Testis (tissue), 3 donors: ENCODE results near the gene GOLPH3L. TPM values are rescaled to one million over a fixed set of nuclear protein-coding genes. Genes with fewer than 3 reads are reported as not detected.
"Not testable (repeated sequence)": the region's sequence is repeated elsewhere in the genome, so short reads cannot be mapped to it uniquely, and the experiment has no call there.

Source experiments
- DNase-seq: peaks from one replicate; pipeline ENCODE4 v3.0.0-alpha.2; 2019
- H3K27ac ChIP-seq, 2 donors: fragments of 200-600 bp; sonication (generic); one replicate each; pipeline ENCODE4 v1.5.1; 2019
- H3K27me3 ChIP-seq: fragments of 200-600 bp; sonication (generic); one replicate; pipeline ENCODE4 v1.5.1; 2019
- H3K36me3 ChIP-seq: fragments of 200-600 bp; sonication (generic); one replicate; pipeline ENCODE4 v1.5.1; 2017; ENCODE audit warnings: low read depth; ENCODE audit errors: missing control alignments
- H3K4me1 ChIP-seq: fragments of 200-600 bp; sonication (generic); one replicate; pipeline ENCODE4 v1.5.1; 2019
- H3K4me3 ChIP-seq, 2 donors: fragments of 200-600 bp; sonication (generic); one replicate each; pipeline ENCODE4 v1.5.1; 2017 to 2019
- H3K9me3 ChIP-seq: fragments of 200-600 bp; sonication (generic); one replicate; pipeline ENCODE4 v1.5.1; 2017
- POLR2A ChIP-seq: fragments of 450-650 bp; IDR thresholded peaks from one replicate; pipeline ENCODE4 v1.6.1; 2017; ENCODE audit warnings: antibody characterized with exemption, mild to moderate bottlenecking, moderate library complexity
- WGBS, 2 donors: methylation state at CpG; one replicate each; pipeline ENCODE4 v1.1.5; 2018; 5-methylcytosine and 5-hydroxymethylcytosine counted together
- intact Hi-C: fragments of 100-400 bp; cut with DNase I; formaldehyde crosslinking; loops from one replicate; pipeline ENCODE4 v1.15.1; 2023; ENCODE audit warnings: low total_unique reads
- polyA plus RNA-seq: library from polyadenylated mRNA; stranded (reverse); fragments of 350-450 nt; fragmentation: Illumina TruSeq; extraction: RNeasy Lipid Tissue Mini Kit (QIAGEN cat#74804); gene quantifications from one replicate; pipeline ENCODE4 v1.2.3, GENCODE V29; 2014; ENCODE audit warnings: low read depth, low replicate concordance; ENCODE audit not compliant: insufficient read depth
- total RNA-seq, 2 donors: library from RNA; depleted of rRNA; stranded (reverse); fragments of >200 nt; gene quantifications; one replicate each; pipeline ENCODE4 v1.2.3, GENCODE V29; 2016
- TF ChIP-seq, protein P1 (sequence below), 3 experiments: fragments of 450-650 bp in 2 of 3; fragments of 200-600 bp in 1 of 3; sonication (generic) in 1 of 3; IDR thresholded peaks; one replicate each; pipeline ENCODE4 v1.5.1; 2016 to 2019; ENCODE audit warnings: antibody characterized with exemption in 3 of 3, mild to moderate bottlenecking in 2 of 3, moderate library complexity in 1 of 3

Gene GOLPH3L
- total and polyA plus RNA-seq, 3 donors from 2014 or later: 18.7 to 26.8 (median 19.9) TPM

GRCh38 chr1:150650193-150650592 is 46.8 kb downstream of the GOLPH3L start:
- intact Hi-C loops: no loop called here
- Histone ChIP-seq H3K4me3 (no peak overlapping the region), H3K27me3 (no peaks in the 10 kb centered on the region), H3K4me1 (no peaks in the 10 kb centered on the region), H3K9me3 (no peaks in the 10 kb centered on the region), H3K36me3 (no peaks in the 10 kb centered on the region), H3K27ac (no peak overlapping the region)
- no peak for DNase-seq
- WGBS, 2 donors: 40 to 67% methylated on average over 1 of the region's 1 CpG
- TF ChIP-seq, protein P1, sequence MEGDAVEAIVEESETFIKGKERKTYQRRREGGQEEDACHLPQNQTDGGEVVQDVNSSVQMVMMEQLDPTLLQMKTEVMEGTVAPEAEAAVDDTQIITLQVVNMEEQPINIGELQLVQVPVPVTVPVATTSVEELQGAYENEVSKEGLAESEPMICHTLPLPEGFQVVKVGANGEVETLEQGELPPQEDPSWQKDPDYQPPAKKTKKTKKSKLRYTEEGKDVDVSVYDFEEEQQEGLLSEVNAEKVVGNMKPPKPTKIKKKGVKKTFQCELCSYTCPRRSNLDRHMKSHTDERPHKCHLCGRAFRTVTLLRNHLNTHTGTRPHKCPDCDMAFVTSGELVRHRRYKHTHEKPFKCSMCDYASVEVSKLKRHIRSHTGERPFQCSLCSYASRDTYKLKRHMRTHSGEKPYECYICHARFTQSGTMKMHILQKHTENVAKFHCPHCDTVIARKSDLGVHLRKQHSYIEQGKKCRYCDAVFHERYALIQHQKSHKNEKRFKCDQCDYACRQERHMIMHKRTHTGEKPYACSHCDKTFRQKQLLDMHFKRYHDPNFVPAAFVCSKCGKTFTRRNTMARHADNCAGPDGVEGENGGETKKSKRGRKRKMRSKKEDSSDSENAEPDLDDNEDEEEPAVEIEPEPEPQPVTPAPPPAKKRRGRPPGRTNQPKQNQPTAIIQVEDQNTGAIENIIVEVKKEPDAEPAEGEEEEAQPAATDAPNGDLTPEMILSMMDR (IDR thresholded peaks at IDR 0.05): no peak
- no peak for TF ChIP-seq POLR2A

- intact Hi-C loops: no loop called here
- no peak overlapping the region for H3K27ac ChIP-seq
- WGBS, 2 donors: 76 to 94% methylated on average over 5 of the region's 5 CpGs
Observed at GRCh38 chr1:150649441-150650075, 47.4 kb downstream of the GOLPH3L start.

DNA sequence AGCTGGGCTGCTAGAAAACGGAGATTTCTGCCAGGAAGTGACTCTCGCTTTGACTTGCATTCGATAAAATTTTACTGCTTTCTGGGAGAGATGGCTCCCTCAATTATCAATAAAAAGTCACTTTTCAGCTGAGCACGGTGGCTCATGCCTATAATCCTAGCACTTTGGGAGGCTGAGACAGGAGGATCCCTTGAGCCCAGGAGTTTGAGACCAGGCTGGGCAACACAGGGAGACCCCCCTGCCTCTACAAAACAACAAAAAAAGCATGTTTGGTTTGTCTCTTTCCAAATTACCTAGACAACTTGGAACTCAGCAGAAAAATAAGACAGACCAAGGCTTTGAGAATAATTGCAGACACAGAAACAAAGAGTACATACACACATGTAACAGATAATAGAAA is 54.7 kb downstream of the GOLPH3L start:
- 73 to 80% methylated on average over 4 of the region's 4 CpGs for WGBS, 2 donors

More at GRCh38 chr1:150649441-150650075, 47.4 kb downstream of the GOLPH3L start:
- no peaks in the 10 kb centered on the region for H3K9me3 ChIP-seq
- H3K4me3 ChIP-seq: no peak overlapping the region
- H3K36me3 ChIP-seq: no peaks in the 10 kb centered on the region
- H3K27me3 ChIP-seq: no peaks in the 10 kb centered on the region
- TF ChIP-seq POLR2A: no peak
- TF ChIP-seq, protein P1 (IDR thresholded peaks at IDR 0.05): no peak
- no peaks in the 10 kb centered on the region for H3K4me1 ChIP-seq
- no peak for DNase-seq

DNA sequence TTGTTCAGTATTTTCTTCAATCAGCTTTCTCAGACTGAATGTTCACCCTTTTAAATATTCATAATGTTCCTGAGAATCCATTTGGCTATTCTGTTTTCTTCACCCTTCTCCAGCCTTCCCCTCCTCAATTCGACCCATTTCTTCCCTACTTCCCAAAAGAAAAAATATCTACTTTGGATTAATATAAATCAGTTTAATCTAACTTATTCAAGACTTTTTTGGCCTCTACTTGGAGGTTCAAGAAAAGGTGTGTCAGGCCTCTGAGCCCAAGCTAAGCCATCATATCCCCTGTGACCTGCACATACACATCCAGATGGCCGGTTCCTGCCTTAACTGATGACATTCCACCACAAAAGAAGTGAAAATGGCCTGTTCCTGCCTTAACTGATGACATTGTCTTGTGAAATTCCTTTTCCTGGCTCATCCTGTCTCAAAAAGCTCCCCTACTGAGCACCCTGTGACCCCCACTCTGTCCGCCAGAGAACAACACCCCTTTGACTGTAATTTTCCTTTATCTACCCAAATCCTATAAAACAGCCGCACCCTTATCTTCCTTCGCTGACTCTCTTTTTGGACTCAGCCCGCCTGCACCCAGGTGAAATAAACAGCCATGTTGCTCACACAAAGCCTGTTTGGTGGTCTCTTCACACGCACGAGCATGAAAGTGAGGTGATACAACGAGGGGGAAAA is 55.7 kb downstream of the GOLPH3L start:
- H3K27me3 ChIP-seq, intact Hi-C loops, H3K4me1 ChIP-seq, H3K9me3 ChIP-seq, H3K27ac ChIP-seq, DNase-seq, H3K4me3 ChIP-seq, H3K36me3 ChIP-seq: not testable (repeated sequence)
- 78 to 84% methylated on average over 9 of the region's 9 CpGs for WGBS, 2 donors

More for the DNA sequence above, 54.7 kb downstream of the GOLPH3L start:
- Histone ChIP-seq H3K4me3 (no peak overlapping the region), H3K4me1 (no peaks in the 10 kb centered on the region), H3K36me3 (no peaks in the 10 kb centered on the region), H3K27ac (no peak overlapping the region), H3K27me3 (no peaks in the 10 kb centered on the region), H3K9me3 (no peaks in the 10 kb centered on the region)
- TF ChIP-seq, protein P1 (IDR thresholded peaks at IDR 0.05): no peak
- TF ChIP-seq POLR2A: no peak
- intact Hi-C loops: no loop called here
- no peak for DNase-seq

DNA sequence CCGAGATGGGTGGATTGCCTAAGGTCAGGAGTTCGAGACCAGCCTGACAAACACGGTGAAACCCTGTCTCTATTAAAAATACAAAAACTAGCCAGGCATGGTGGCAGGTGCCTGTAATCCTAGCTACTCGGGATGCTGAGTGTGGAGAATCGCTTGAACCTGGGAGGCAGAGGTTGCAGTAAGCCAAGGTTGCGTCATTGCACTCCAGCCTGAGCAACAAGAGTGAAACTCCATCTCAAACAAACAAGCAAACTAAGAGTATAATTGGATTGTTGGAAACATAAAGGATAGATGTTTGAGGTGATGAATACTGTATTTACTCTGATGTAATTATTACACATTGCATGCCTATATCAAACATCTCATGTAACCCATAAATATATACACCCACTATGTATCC is 58.5 kb downstream of the GOLPH3L start:
- intact Hi-C loops, H3K9me3 ChIP-seq, DNase-seq, H3K27ac ChIP-seq, H3K4me1 ChIP-seq, H3K27me3 ChIP-seq, H3K4me3 ChIP-seq, H3K36me3 ChIP-seq: not testable (repeated sequence)
- WGBS, 2 donors: 91 to 94% methylated on average over 6 of the region's 6 CpGs

GRCh38 chr1:150634839-150635622 is 61.9 kb downstream of the GOLPH3L start:
- 75 to 86% methylated on average over 16 to 17 of the region's 17 CpGs for WGBS, 2 donors
- intact Hi-C loops, DNase-seq: not testable (repeated sequence)

More at GRCh38 chr1:150634839-150635622, 61.9 kb downstream of the GOLPH3L start:
- not testable (repeated sequence) for H3K4me1 ChIP-seq, H3K36me3 ChIP-seq, H3K27ac ChIP-seq, H3K9me3 ChIP-seq, H3K27me3 ChIP-seq, H3K4me3 ChIP-seq
